Measurements from ENCODE around the gene LNPK.

Gene LNPK

DNA sequence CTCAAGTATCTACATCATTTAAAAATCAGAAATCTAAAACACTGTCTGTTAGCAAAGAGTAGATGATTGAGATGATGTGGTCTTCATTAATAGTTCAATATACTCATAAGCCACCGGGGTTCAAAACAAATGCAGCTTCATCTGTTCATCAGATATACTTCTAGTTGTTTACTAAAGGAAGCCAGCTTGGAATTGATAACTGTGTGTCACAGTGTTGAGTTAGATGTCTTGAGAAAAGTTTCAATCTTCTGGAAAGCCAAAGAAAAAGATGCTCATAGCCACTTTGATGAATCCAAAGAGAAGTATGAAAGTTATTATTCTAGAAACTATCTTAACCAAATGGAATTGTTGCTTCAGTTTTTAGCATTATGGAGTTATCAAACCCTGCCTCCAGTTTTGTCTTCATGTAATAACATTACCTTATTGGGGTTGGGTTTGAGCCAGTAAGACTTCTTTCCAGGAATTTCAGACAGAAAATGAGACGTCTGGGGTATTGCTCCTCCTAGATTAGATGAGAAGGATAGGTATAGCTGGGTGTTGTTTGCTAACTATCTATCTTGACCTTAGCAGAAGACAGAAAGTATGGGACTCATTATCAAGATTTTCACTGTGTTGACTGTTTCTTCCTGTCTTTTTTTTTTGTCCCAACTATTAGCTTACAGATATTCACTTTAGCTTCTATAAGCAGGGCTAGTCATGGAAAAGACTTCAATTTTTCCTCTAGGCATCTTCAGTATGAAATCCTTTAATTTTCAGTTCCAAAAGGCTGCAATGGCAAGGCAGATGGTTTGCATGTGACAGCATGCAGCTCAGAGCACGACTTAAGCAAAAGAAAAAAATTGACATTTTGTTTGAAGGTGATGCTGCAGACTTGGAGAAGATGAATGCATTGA lies 66.5 kb downstream of the LNPK start:
- Histone ChIP-seq H3K9me2 (replicated peaks; ENCODE audit: insufficient read depth, low read length) (no peaks in the 10 kb centered on the region), H4K20me1 (ENCODE audit: low read depth, low read length) (no peaks in the 10 kb centered on the region), H2AFZ (ENCODE audit: low read depth, low read length, severe bottlenecking) (no peak overlapping the region), H3K27me3 (ENCODE audit: low read length) (no peaks in the 10 kb centered on the region), H3F3A (ENCODE audit: insufficient read depth) (no peaks in the 10 kb centered on the region), H3K4me3 (ENCODE audit: insufficient read depth, low read length, poor library complexity, severe bottlenecking) (no peak overlapping the region), H3K9me3 (ENCODE audit: insufficient read depth, low read length) (no peaks in the 10 kb centered on the region), H3K4me2 (ENCODE audit: low read depth, low read length, poor library complexity, severe bottlenecking) (no peak overlapping the region), H3K79me2 (ENCODE audit: insufficient read depth, low read length) (no peaks in the 10 kb centered on the region), H3K27ac (ENCODE audit: low read depth, low read length) (no peak overlapping the region), H3K9ac (ENCODE audit: low read length) (no peak overlapping the region), H3K36me3 (ENCODE audit: low read length) (no peaks in the 10 kb centered on the region)
- no peak for TF ChIP-seq CTCF (IDR thresholded peaks at IDR 0.05; ENCODE audit: insufficient read depth, low read length, poor library complexity, severe bottlenecking)
- no peak for TF ChIP-seq EZH2phosphoT487 (conservative IDR thresholded peaks at IDR 0.05; ENCODE audit: low read length)

- Histone ChIP-seq H4K20me1 (ENCODE audit: low read depth, low read length) (no peaks in the 10 kb centered on the region), H3K9ac (ENCODE audit: low read length) (no peak overlapping the region), H3F3A (ENCODE audit: insufficient read depth) (no peaks in the 10 kb centered on the region), H3K4me2 (ENCODE audit: low read depth, low read length, poor library complexity, severe bottlenecking) (no peak overlapping the region), H3K36me3 (ENCODE audit: low read length) (no peaks in the 10 kb centered on the region), H2AFZ (ENCODE audit: low read depth, low read length, severe bottlenecking) (no peak overlapping the region), H3K79me2 (ENCODE audit: insufficient read depth, low read length) (no peaks in the 10 kb centered on the region), H3K27ac (ENCODE audit: low read depth, low read length) (no peak overlapping the region), H3K27me3 (ENCODE audit: low read length) (no peaks in the 10 kb centered on the region), H3K9me3 (ENCODE audit: insufficient read depth, low read length) (no peaks in the 10 kb centered on the region), H3K9me2 (replicated peaks; ENCODE audit: insufficient read depth, low read length) (no peaks in the 10 kb centered on the region), H3K4me3 (ENCODE audit: insufficient read depth, low read length, poor library complexity, severe bottlenecking) (no peak overlapping the region)
- no peak for TF ChIP-seq CTCF (IDR thresholded peaks at IDR 0.05; ENCODE audit: insufficient read depth, low read length, poor library complexity, severe bottlenecking)
- no peak for TF ChIP-seq EZH2phosphoT487 (conservative IDR thresholded peaks at IDR 0.05; ENCODE audit: low read length)
Observed at GRCh38 chr2:175932675-175933074, 69.4 kb downstream of the LNPK start.

DNA sequence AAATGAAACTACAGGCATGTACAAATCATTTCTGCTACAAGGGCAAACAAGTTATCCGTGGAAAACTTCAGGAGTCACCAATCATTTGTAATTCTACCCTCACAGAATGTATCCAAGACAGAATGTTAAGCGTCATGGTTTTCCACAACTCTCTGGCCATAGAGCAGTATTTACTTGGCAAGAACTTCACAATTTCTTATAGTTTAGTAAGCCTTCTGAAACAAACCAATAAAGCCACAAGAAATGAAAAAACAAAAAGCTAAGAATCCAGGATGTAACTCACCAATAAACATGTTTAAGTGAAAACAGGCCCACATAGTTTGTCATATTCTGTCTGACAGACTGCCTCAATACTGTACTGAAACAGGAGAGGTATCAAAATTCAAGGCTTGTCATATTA lies 70.3 kb downstream of the LNPK start:
- no peaks in the 10 kb centered on the region for H3K9me2 ChIP-seq (replicated peaks; ENCODE audit: insufficient read depth, low read length)
- no peak overlapping the region for H3K9ac ChIP-seq (ENCODE audit: low read length)
- H3K27me3 ChIP-seq (ENCODE audit: low read length): no peaks in the 10 kb centered on the region
- H2AFZ ChIP-seq (ENCODE audit: low read depth, low read length, severe bottlenecking): no peak overlapping the region
- H4K20me1 ChIP-seq (ENCODE audit: low read depth, low read length): no peaks in the 10 kb centered on the region
- no peak overlapping the region for H3K4me2 ChIP-seq (ENCODE audit: low read depth, low read length, poor library complexity, severe bottlenecking)
- H3F3A ChIP-seq (ENCODE audit: insufficient read depth): no peaks in the 10 kb centered on the region
- no peak overlapping the region for H3K4me3 ChIP-seq (ENCODE audit: insufficient read depth, low read length, poor library complexity, severe bottlenecking)
- no peaks in the 10 kb centered on the region for H3K9me3 ChIP-seq (ENCODE audit: insufficient read depth, low read length)
- no peak for TF ChIP-seq CTCF (IDR thresholded peaks at IDR 0.05; ENCODE audit: insufficient read depth, low read length, poor library complexity, severe bottlenecking)
- no peak for TF ChIP-seq EZH2phosphoT487 (conservative IDR thresholded peaks at IDR 0.05; ENCODE audit: low read length)
- H3K27ac ChIP-seq (ENCODE audit: low read depth, low read length): no peak overlapping the region
- H3K79me2 ChIP-seq (ENCODE audit: insufficient read depth, low read length): no peaks in the 10 kb centered on the region
- no peaks in the 10 kb centered on the region for H3K36me3 ChIP-seq (ENCODE audit: low read length)
